Measurements from ENCODE around the gene MAD1L1. TPM values are rescaled to one million over a fixed set of nuclear protein-coding genes. Genes with fewer than 3 reads are reported as not detected.

Gene MAD1L1
- total and polyA plus RNA-seq, 3 experiments from 2014 or later, result 43.6 to 185 (median 47.3) TPM

GRCh38 chr7:2007551-2007950 lies 225.2 kb downstream of the MAD1L1 start:
- peaks cover 0 to 4% (median 4%) of the 10 kb centered on the region in 3 donors for H3K36me3 Mint-ChIP-seq
- peak overlapping the region in 1 of 8 donors; percentile 63 for H3K27ac Mint-ChIP-seq
- DNase-seq, result no peak
- CTCF ChIA-PET, result no interaction called here
- no peaks in the 10 kb centered on the region for H3K9me3 Mint-ChIP-seq
- no peak overlapping the region for H3K27ac ChIP-seq (ENCODE audit: low read depth, low read length)
- H3K27me3 Mint-ChIP-seq, result no peaks in the 10 kb centered on the region
- H3K36me3 ChIP-seq (ENCODE audit: insufficient read depth, low read length), result no peaks in the 10 kb centered on the region
- H3K4me3 ChIP-seq (ENCODE audit: low read length), result no peak overlapping the region
- peaks cover 0 to 9% (median 7%) of the 10 kb centered on the region in 3 donors for H3K4me1 Mint-ChIP-seq
- POLR2A ChIA-PET, result no interaction called here
- no peaks in the 10 kb centered on the region for H3K27me3 ChIP-seq (ENCODE audit: insufficient read depth, low read length, poor library complexity, severe bottlenecking)
- H3K4me3 Mint-ChIP-seq, result no peak overlapping the region
- no peaks in the 10 kb centered on the region for H3K4me1 ChIP-seq (ENCODE audit: insufficient read depth, low read length)
- no peaks in the 10 kb centered on the region for H3K9me3 ChIP-seq (ENCODE audit: low read length)

GRCh38 chr7:2006921-2007381 lies 225.8 kb downstream of the MAD1L1 start:
- no peaks in the 10 kb centered on the region for H3K9me3 ChIP-seq (ENCODE audit: low read length)
- Mint-ChIP-seq H3K4me1 (peaks cover 0 to 9% (median 7%) of the 10 kb centered on the region in 3 donors), H3K36me3 (peaks cover 0 to 4% (median under 1%) of the 10 kb centered on the region in 3 donors), H3K27me3 (no peaks in the 10 kb centered on the region), H3K27ac (no peak overlapping the region), H3K9me3 (no peaks in the 10 kb centered on the region), H3K4me3 (no peak overlapping the region)
- no peak overlapping the region for H3K4me3 ChIP-seq (ENCODE audit: low read length)
- DNase-seq, result peak in 1 of 5 donors; percentile 41
- H3K36me3 ChIP-seq (ENCODE audit: insufficient read depth, low read length), result no peaks in the 10 kb centered on the region
- ChIA-PET POLR2A (no interaction called here), CTCF (no interaction called here)
- H3K27ac ChIP-seq (ENCODE audit: low read depth, low read length), result no peak overlapping the region
- no peaks in the 10 kb centered on the region for H3K4me1 ChIP-seq (ENCODE audit: insufficient read depth, low read length)
- H3K27me3 ChIP-seq (ENCODE audit: insufficient read depth, low read length, poor library complexity, severe bottlenecking), result no peaks in the 10 kb centered on the region

GRCh38 chr7:2006231-2006771 lies 226.4 kb downstream of the MAD1L1 start:
- no peak overlapping the region for H3K4me3 ChIP-seq (ENCODE audit: low read length)
- Mint-ChIP-seq H3K4me3 (no peak overlapping the region), H3K9me3 (no peaks in the 10 kb centered on the region), H3K4me1 (peaks cover 0 to 9% (median 7%) of the 10 kb centered on the region in 3 donors), H3K27me3 (no peaks in the 10 kb centered on the region), H3K27ac (peak overlapping the region in 3 of 8 donors; percentile 9 to 93 (median 35)), H3K36me3 (peaks cover 0 to 4% (median 3%) of the 10 kb centered on the region in 3 donors)
- no peaks in the 10 kb centered on the region for H3K9me3 ChIP-seq (ENCODE audit: low read length)
- POLR2A ChIA-PET, result no interaction called here
- H3K4me1 ChIP-seq (ENCODE audit: insufficient read depth, low read length), result no peaks in the 10 kb centered on the region
- no peak for DNase-seq
- CTCF ChIA-PET, result no interaction called here
- no peaks in the 10 kb centered on the region for H3K27me3 ChIP-seq (ENCODE audit: insufficient read depth, low read length, poor library complexity, severe bottlenecking)
- H3K36me3 ChIP-seq (ENCODE audit: insufficient read depth, low read length), result no peaks in the 10 kb centered on the region
- no peak overlapping the region for H3K27ac ChIP-seq (ENCODE audit: low read depth, low read length)

- CTCF ChIA-PET, result no interaction called here
- Mint-ChIP-seq H3K4me1 (peaks cover 0 to 9% (median 7%) of the 10 kb centered on the region in 3 donors), H3K4me3 (no peak overlapping the region), H3K27ac (peak overlapping the region in 3 of 8 donors; percentile 9 to 93 (median 17)), H3K36me3 (peaks cover 0 to 4% (median 3%) of the 10 kb centered on the region in 3 donors), H3K27me3 (no peaks in the 10 kb centered on the region), H3K9me3 (no peaks in the 10 kb centered on the region)
- no peak overlapping the region for H3K27ac ChIP-seq (ENCODE audit: low read depth, low read length)
- H3K9me3 ChIP-seq (ENCODE audit: low read length), result no peaks in the 10 kb centered on the region
- DNase-seq, result no peak
- H3K4me3 ChIP-seq (ENCODE audit: low read length), result no peak overlapping the region
- POLR2A ChIA-PET, result no interaction called here
- no peaks in the 10 kb centered on the region for H3K4me1 ChIP-seq (ENCODE audit: insufficient read depth, low read length)
- H3K27me3 ChIP-seq (ENCODE audit: insufficient read depth, low read length, poor library complexity, severe bottlenecking), result no peaks in the 10 kb centered on the region
- H3K36me3 ChIP-seq (ENCODE audit: insufficient read depth, low read length), result no peaks in the 10 kb centered on the region
These were observed 227.0 kb downstream of the MAD1L1 start for GRCh38 chr7:2005786-2006185.

GRCh38 chr7:2004841-2005725 lies 227.7 kb downstream of the MAD1L1 start:
- Mint-ChIP-seq H3K4me3 (no peak overlapping the region), H3K9me3 (no peaks in the 10 kb centered on the region), H3K27me3 (no peaks in the 10 kb centered on the region), H3K27ac (peak overlapping the region in 3 of 8 donors; percentile 17 to 78 (median 57)), H3K36me3 (peaks cover 0 to 4% (median 3%) of the 10 kb centered on the region in 3 donors), H3K4me1 (peaks cover 0 to 15% (median 7%) of the 10 kb centered on the region in 3 donors)
- POLR2A ChIA-PET, result no interaction called here
- Histone ChIP-seq H3K4me1 (ENCODE audit: insufficient read depth, low read length) (no peaks in the 10 kb centered on the region), H3K27me3 (ENCODE audit: insufficient read depth, low read length, poor library complexity, severe bottlenecking) (no peaks in the 10 kb centered on the region), H3K9me3 (ENCODE audit: low read length) (no peaks in the 10 kb centered on the region), H3K4me3 (ENCODE audit: low read length) (no peak overlapping the region), H3K27ac (ENCODE audit: low read depth, low read length) (no peak overlapping the region), H3K36me3 (ENCODE audit: insufficient read depth, low read length) (no peaks in the 10 kb centered on the region)
- CTCF ChIA-PET, result interaction anchor here (1.5 kb wide), 1 partner anchor 11 kb away, joined by 3 read pairs; no protein-coding TSS in a partner anchor
- peak in 1 of 5 donors; percentile 34 for DNase-seq

- H3K27me3 ChIP-seq (ENCODE audit: insufficient read depth, low read length, poor library complexity, severe bottlenecking), result no peaks in the 10 kb centered on the region
- CTCF ChIA-PET, result interaction anchor here (1.5 kb wide), 1 partner anchor 10 kb away, joined by 3 read pairs; no protein-coding TSS in a partner anchor
- no peaks in the 10 kb centered on the region for H3K9me3 ChIP-seq (ENCODE audit: low read length)
- H3K36me3 Mint-ChIP-seq, result peaks cover 0 to 4% (median 4%) of the 10 kb centered on the region in 3 donors
- peaks cover 0 to 16% (median 7%) of the 10 kb centered on the region in 3 donors for H3K4me1 Mint-ChIP-seq
- H3K27ac Mint-ChIP-seq, result no peak overlapping the region
- no peaks in the 10 kb centered on the region for H3K36me3 ChIP-seq (ENCODE audit: insufficient read depth, low read length)
- no peak overlapping the region for H3K4me3 ChIP-seq (ENCODE audit: low read length)
- POLR2A ChIA-PET, result no interaction called here
- no peak overlapping the region for H3K27ac ChIP-seq (ENCODE audit: low read depth, low read length)
- no peaks in the 10 kb centered on the region for H3K9me3 Mint-ChIP-seq
- H3K27me3 Mint-ChIP-seq, result no peaks in the 10 kb centered on the region
- H3K4me1 ChIP-seq (ENCODE audit: insufficient read depth, low read length), result no peaks in the 10 kb centered on the region
- peak in 1 of 5 donors; percentile 42 for DNase-seq
- no peak overlapping the region for H3K4me3 Mint-ChIP-seq
These were observed 228.6 kb downstream of the MAD1L1 start for GRCh38 chr7:2003931-2004812.

GRCh38 chr7:2003451-2003930 lies 229.3 kb downstream of the MAD1L1 start:
- CTCF ChIA-PET, result interaction anchor here (1.5 kb wide), 1 partner anchor 9 kb away, joined by 3 read pairs; no protein-coding TSS in a partner anchor
- Histone ChIP-seq H3K9me3 (ENCODE audit: low read length) (no peaks in the 10 kb centered on the region), H3K36me3 (ENCODE audit: insufficient read depth, low read length) (no peaks in the 10 kb centered on the region), H3K27ac (ENCODE audit: low read depth, low read length) (no peak overlapping the region), H3K4me3 (ENCODE audit: low read length) (no peak overlapping the region), H3K4me1 (ENCODE audit: insufficient read depth, low read length) (no peaks in the 10 kb centered on the region), H3K27me3 (ENCODE audit: insufficient read depth, low read length, poor library complexity, severe bottlenecking) (no peaks in the 10 kb centered on the region)
- Mint-ChIP-seq H3K27me3 (no peaks in the 10 kb centered on the region), H3K4me3 (no peak overlapping the region), H3K27ac (no peak overlapping the region), H3K4me1 (peaks cover 0 to 16% (median 7%) of the 10 kb centered on the region in 3 donors), H3K36me3 (peaks cover 0 to 4% (median 4%) of the 10 kb centered on the region in 3 donors), H3K9me3 (no peaks in the 10 kb centered on the region)
- DNase-seq, result peak in 1 of 5 donors; percentile 28
- POLR2A ChIA-PET, result no interaction called here
